Neural progenitor cell (in vitro differentiated cells): ENCODE data around the gene ERFL. TPM values are rescaled to one million over a fixed set of nuclear protein-coding genes. Genes with fewer than 3 reads are reported as not detected.
A peak's percentile ranks its signal among the peaks of the same experiment; 100 is the strongest.

Experiments
- DNase-seq: peaks from one replicate; pipeline ENCODE4 v3.0.0-alpha.2; 2016; ENCODE audit warnings: low spot score
- H2AFZ ChIP-seq: fragments of 200-600 bp; sonication (generic); replicated peaks from 2 replicates; pipeline ENCODE4 v1.6.1; 2016; ENCODE audit warnings: antibody characterized with exemption
- H3F3A ChIP-seq: fragments of 200-600 bp; sonication (generic); 2 replicates; pipeline ENCODE4 v1.6.1; 2016; ENCODE audit warnings: antibody characterized with exemption, low read depth
- H3K27ac ChIP-seq: fragments of 200-600 bp; sonication (generic); 2 replicates; pipeline ENCODE4 v1.5.1; 2016; ENCODE audit warnings: mild to moderate bottlenecking
- H3K27me3 ChIP-seq: fragments of 200-600 bp; sonication (generic); 2 replicates; pipeline ENCODE4 v1.6.1; 2016; ENCODE audit warnings: mild to moderate bottlenecking, moderate library complexity
- H3K36me3 ChIP-seq: fragments of 200-600 bp; sonication (generic); 2 replicates; pipeline ENCODE4 v1.5.1; 2016
- H3K4me1 ChIP-seq: fragments of 200-600 bp; sonication (generic); 2 replicates; pipeline ENCODE4 v1.6.1; 2016; ENCODE audit warnings: mixed run types
- H3K4me2 ChIP-seq: fragments of 200-600 bp; sonication (generic); 2 replicates; pipeline ENCODE4 v1.6.1; 2016
- H3K4me3 ChIP-seq: fragments of 200-600 bp; sonication (generic); 2 replicates; pipeline ENCODE4 v1.5.1; 2016
- H3K79me2 ChIP-seq: fragments of 200-600 bp; sonication (generic); 2 replicates; pipeline ENCODE4 v1.6.1; 2016; ENCODE audit warnings: low read depth
- H3K9ac ChIP-seq: fragments of 200-600 bp; sonication (generic); 2 replicates; pipeline ENCODE4 v1.6.1; 2016
- H3K9me3 ChIP-seq: fragments of 200-600 bp; sonication (generic); 2 replicates; pipeline ENCODE4 v1.5.1; 2016; ENCODE audit warnings: low read depth
- H4K20me1 ChIP-seq: fragments of 200-600 bp; sonication (generic); 2 replicates; pipeline ENCODE4 v1.6.1; 2016; ENCODE audit warnings: low read depth
- H3K27ac Mint-ChIP-seq: 3 replicates; pipeline ENCODE4 v1.8.0; 2021; ENCODE audit warnings: mixed read lengths
- H3K27me3 Mint-ChIP-seq: 2 replicates; pipeline ENCODE4 v1.8.0; 2022; ENCODE audit warnings: low read depth, mild to moderate bottlenecking, inconsistent platforms, moderate library complexity, mixed read lengths; ENCODE audit not compliant: insufficient read depth
- H3K36me3 Mint-ChIP-seq: 3 replicates; pipeline ENCODE4 v1.8.0; 2021; ENCODE audit warnings: mixed read lengths
- H3K4me1 Mint-ChIP-seq: 3 replicates; pipeline ENCODE4 v1.8.0; 2021; ENCODE audit warnings: mixed read lengths
- H3K4me3 Mint-ChIP-seq: 3 replicates; pipeline ENCODE4 v1.8.0; 2021; ENCODE audit warnings: mild to moderate bottlenecking, moderate library complexity, mixed read lengths
- H3K9me3 Mint-ChIP-seq: 3 replicates; pipeline ENCODE4 v1.8.0; 2020; ENCODE audit warnings: mixed read lengths
- EZH2 ChIP-seq: fragments of 200-600 bp; sonication (generic); IDR thresholded peaks from 2 replicates; pipeline ENCODE4 v1.6.1; 2017; ENCODE audit warnings: antibody characterized with exemption, mild to moderate bottlenecking, moderate library complexity
- EZH2phosphoT487 ChIP-seq: fragments of 200-600 bp; sonication (generic); IDR thresholded peaks from 2 replicates; pipeline ENCODE4 v1.6.1; 2017; ENCODE audit warnings: antibody characterized with exemption
- total RNA-seq: library from RNA; depleted of rRNA; stranded (reverse); fragments of >200 nt; gene quantifications from 2 replicates; pipeline ENCODE4 v1.2.3, GENCODE V29; 2015; ENCODE audit warnings: low replicate concordance
- TF ChIP-seq, protein P1 (sequence below): fragments of 200-600 bp; sonication (generic); IDR thresholded peaks from 2 replicates; pipeline ENCODE4 v1.5.1; 2017; ENCODE audit warnings: antibody characterized with exemption, mild to moderate bottlenecking

Gene ERFL
- total RNA-seq, 1 donor from 2014 or later: 0.65 TPM

DNA sequence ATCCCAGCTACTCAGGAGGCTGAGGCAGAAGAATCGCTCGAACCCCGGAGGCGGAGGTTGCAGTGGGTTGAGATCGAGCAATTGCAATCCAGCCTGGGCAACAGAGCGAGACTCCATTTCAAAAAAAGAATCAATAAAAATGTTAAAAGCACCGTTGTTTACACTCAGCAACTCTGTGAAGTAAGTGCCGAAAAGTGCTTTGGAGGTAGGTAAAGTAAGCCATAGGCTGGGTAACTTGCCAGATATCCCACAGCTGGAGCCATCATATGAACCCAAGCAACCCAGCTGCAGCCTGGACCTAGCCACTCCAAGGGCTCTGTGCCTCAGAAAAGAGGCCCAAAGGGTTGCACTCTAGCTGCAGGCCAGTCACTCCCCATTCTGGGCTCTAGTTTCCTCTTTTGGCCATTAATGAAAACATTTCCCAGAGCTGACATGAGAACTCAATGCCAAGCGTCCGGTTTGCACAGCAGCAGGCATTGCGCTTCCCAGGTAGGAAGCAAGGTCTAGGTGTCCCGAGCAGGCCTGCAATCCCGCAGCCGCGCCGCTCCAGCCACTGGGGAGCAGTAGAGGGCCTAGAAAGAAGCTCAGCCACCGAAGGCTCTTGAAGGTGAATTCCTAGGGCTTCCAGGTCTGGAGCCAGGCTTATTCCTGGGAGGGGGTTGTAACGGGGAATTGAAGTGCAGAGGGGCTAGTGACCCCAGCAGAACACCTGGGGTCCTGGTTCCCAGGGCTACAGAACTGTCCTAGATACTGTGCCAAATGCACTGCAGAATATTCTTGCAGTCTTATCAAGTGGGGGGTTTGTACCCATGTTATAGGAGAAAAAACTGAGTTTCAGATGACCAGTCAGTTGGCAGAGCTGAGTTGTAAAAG is 55.2 kb downstream of the ERFL start:
- H3K36me3 Mint-ChIP-seq: peaks cover 7% of the 10 kb centered on the region
- H3K36me3 ChIP-seq: no peaks in the 10 kb centered on the region

DNA sequence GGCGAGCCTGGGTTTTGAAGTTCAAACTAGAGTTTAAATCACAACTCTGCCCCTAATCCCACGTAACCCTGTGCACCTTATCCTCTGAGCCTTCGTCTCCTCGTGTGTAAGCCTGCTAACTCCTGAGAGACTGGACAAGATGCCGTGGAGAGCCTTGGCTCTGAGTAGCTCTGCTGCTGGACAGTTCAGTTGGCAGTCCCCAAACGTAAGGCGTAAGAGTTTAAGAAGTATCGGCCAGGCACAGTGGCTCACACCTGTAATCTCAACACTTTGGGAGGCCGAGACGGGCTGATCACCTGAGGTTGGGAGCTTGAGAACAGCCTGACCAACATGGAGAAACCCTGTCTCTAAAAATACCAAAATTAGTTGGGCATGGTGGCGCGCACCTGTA is 55.9 kb downstream of the ERFL start:
- TF ChIP-seq, protein P1, sequence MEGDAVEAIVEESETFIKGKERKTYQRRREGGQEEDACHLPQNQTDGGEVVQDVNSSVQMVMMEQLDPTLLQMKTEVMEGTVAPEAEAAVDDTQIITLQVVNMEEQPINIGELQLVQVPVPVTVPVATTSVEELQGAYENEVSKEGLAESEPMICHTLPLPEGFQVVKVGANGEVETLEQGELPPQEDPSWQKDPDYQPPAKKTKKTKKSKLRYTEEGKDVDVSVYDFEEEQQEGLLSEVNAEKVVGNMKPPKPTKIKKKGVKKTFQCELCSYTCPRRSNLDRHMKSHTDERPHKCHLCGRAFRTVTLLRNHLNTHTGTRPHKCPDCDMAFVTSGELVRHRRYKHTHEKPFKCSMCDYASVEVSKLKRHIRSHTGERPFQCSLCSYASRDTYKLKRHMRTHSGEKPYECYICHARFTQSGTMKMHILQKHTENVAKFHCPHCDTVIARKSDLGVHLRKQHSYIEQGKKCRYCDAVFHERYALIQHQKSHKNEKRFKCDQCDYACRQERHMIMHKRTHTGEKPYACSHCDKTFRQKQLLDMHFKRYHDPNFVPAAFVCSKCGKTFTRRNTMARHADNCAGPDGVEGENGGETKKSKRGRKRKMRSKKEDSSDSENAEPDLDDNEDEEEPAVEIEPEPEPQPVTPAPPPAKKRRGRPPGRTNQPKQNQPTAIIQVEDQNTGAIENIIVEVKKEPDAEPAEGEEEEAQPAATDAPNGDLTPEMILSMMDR: no peak
- TF ChIP-seq EZH2phosphoT487 (no peak), EZH2 (no peak)
- H3K4me1 Mint-ChIP-seq: no peaks in the 10 kb centered on the region
- peaks cover 60% of the 10 kb centered on the region for H4K20me1 ChIP-seq
- H3K9me3 Mint-ChIP-seq: no peaks in the 10 kb centered on the region
- H3K27me3 Mint-ChIP-seq: peaks cover 3% of the 10 kb centered on the region
- no peak overlapping the region for H3K27ac Mint-ChIP-seq
- no peak overlapping the region for H3K9ac ChIP-seq
- H3K4me3 ChIP-seq: no peak overlapping the region
- H3K79me2 ChIP-seq: peaks cover 13% of the 10 kb centered on the region
- H3F3A ChIP-seq: peaks cover 57% of the 10 kb centered on the region
- H3K9me3 ChIP-seq: no peaks in the 10 kb centered on the region
- no peak overlapping the region for H2AFZ ChIP-seq
- H3K36me3 ChIP-seq: no peaks in the 10 kb centered on the region
- H3K4me3 Mint-ChIP-seq: no peak overlapping the region
- H3K27me3 ChIP-seq: peaks cover 4% of the 10 kb centered on the region
- H3K36me3 Mint-ChIP-seq: peaks cover 9% of the 10 kb centered on the region
- H3K4me2 ChIP-seq: no peak overlapping the region
- DNase-seq: no peak
- H3K27ac ChIP-seq: no peak overlapping the region
- H3K4me1 ChIP-seq: no peaks in the 10 kb centered on the region

More for the DNA sequence above, 55.2 kb downstream of the ERFL start:
- H3F3A ChIP-seq: peaks cover 51% of the 10 kb centered on the region
- H3K4me3 ChIP-seq: no peak overlapping the region
- H3K4me1 ChIP-seq: no peaks in the 10 kb centered on the region
- peaks cover 5% of the 10 kb centered on the region for H3K27me3 ChIP-seq
- Mint-ChIP-seq H3K27ac (no peak overlapping the region), H3K4me3 (no peak overlapping the region), H3K9me3 (no peaks in the 10 kb centered on the region), H3K4me1 (no peaks in the 10 kb centered on the region), H3K27me3 (peaks cover 3% of the 10 kb centered on the region)
- peaks cover 54% of the 10 kb centered on the region for H4K20me1 ChIP-seq
- TF ChIP-seq, protein P1: peak; percentile 79
- no peak for TF ChIP-seq EZH2
- TF ChIP-seq EZH2phosphoT487: no peak
- no peaks in the 10 kb centered on the region for H3K9me3 ChIP-seq
- peaks cover 7% of the 10 kb centered on the region for H3K79me2 ChIP-seq
- DNase-seq: peak; percentile 87
- H3K9ac ChIP-seq: no peak overlapping the region
- no peak overlapping the region for H3K4me2 ChIP-seq
- no peak overlapping the region for H2AFZ ChIP-seq
- H3K27ac ChIP-seq: no peak overlapping the region

DNA sequence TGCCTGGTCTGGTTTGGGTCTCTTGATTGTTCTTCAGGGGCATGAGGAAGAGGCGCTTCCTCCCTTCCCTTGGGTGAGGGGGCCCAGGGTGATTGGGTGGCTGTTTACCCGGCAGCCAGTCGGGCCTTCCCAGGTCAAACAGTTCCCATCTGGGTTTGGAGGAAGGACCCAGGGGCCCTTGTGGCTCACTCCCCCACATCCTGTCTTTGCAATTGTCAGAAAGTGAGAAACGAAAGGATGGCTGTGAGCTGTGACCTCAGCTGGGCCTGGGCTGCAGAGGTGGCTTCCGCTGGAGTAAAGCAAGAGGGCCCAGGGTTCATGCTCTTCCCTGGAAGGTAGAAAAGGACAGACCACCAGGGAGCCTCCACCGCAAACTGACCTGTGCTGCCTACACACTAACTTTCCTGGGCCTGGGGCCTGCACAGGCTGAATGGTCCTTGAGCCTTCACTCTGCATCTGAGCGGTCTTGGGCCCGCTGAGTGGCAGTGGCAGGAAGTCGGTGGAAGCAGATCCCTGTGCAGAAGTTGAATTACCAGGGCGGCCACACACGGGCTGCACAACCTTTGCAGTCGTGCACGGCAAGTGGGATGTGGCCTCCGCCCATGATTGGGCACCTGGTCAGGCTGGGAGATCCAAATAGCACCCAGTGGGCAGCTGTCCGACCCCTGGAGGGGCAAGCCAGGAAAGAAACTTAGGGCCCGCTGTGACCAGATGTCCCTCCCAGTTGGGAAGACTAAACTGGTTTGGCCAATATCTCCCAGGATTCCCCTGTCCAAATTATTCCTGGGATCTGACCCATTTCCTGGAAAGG is 56.5 kb downstream of the ERFL start:
- no peak overlapping the region for H2AFZ ChIP-seq
- no peaks in the 10 kb centered on the region for H3K4me1 Mint-ChIP-seq
- no peak overlapping the region for H3K27ac Mint-ChIP-seq
- no peak overlapping the region for H3K9ac ChIP-seq
- H3K9me3 Mint-ChIP-seq: no peaks in the 10 kb centered on the region
- H4K20me1 ChIP-seq: peaks cover 66% of the 10 kb centered on the region
- no peaks in the 10 kb centered on the region for H3K36me3 ChIP-seq
- no peak overlapping the region for H3K4me3 ChIP-seq
- H3K36me3 Mint-ChIP-seq: peaks cover 9% of the 10 kb centered on the region
- H3K27ac ChIP-seq: no peak overlapping the region
- no peak overlapping the region for H3K4me2 ChIP-seq
- H3K79me2 ChIP-seq: peaks cover 19% of the 10 kb centered on the region
- H3K27me3 Mint-ChIP-seq: peaks cover 3% of the 10 kb centered on the region
- H3K4me1 ChIP-seq: no peaks in the 10 kb centered on the region
- H3K9me3 ChIP-seq: no peaks in the 10 kb centered on the region
- TF ChIP-seq EZH2phosphoT487: no peak
- no peak for TF ChIP-seq EZH2
- TF ChIP-seq, protein P1: no peak
- H3K27me3 ChIP-seq: peaks cover 4% of the 10 kb centered on the region
- peaks cover 63% of the 10 kb centered on the region for H3F3A ChIP-seq
- no peak for DNase-seq
- H3K4me3 Mint-ChIP-seq: no peak overlapping the region
